ENCODE measurements around the gene CNTNAP5.

DNA sequence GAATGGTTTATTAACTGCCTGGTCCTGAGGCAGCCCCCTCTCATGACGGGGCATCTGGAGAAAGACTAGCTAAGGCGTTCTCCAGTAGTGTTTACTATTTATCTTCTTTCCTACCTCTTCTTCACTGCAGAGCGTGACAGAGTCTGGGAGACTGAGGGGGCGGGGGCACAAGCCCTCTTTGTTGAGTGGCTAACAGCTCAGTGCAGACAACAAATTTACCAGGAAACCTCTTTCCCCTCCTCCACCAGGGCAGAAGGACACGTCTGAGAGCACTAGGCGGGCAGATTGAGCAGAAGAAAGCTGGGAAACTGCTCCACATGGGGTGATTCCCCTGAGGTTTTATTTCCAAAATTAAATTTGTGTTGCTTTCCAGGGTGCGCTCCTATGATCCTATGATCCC lies 322.1 kb downstream of the CNTNAP5 start:
- TF ChIP-seq POLR2A (IDR thresholded peaks at IDR 0.05) (no peak), CTCF (IDR thresholded peaks at IDR 0.05 in 4 of 5, conservative IDR thresholded peaks at IDR 0.05 in 1 of 5) (no peak)

Data from gastrocnemius medialis (tissue), 4 donors.